SJSA1 (cell line): ENCODE results near the gene JAK1. TPM values are rescaled to one million over a fixed set of nuclear protein-coding genes. Genes with fewer than 3 reads are reported as not detected.

Experiments used
- total RNA-seq: library from RNA; depleted of rRNA; stranded (reverse); fragments of >200 nt; shearing (Covaris generic); gene quantifications from 2 replicates; pipeline ENCODE4 v1.2.3, GENCODE V29; 2014; rRNA removed

Gene JAK1
- total RNA-seq, 1 experiment from 2014 or later: 99.7 TPM

Other genes starting within 250 kb of the JAK1 start
- 0.31 and 0.47 TPM in 2 replicates for gene RAVER2, start 221.5 kb downstream of the JAK1 start, total RNA-seq
- under 0.01 and 0.21 TPM in 2 replicates for gene AK4, start 181.7 kb upstream of the JAK1 start, total RNA-seq